Stimulated activated CD4-positive, alpha-beta T cell treated with anti-CD3 and anti-CD28 coated beads, Interleukin-4, amount 100 ng/mL, for 1 hour (primary cell): ENCODE measurements around the gene PMFBP1.

Source experiments
- DNase-seq: peaks from one replicate; pipeline ENCODE4 v3.0.0-alpha.2; 2020

The PMFBP1 gene, protein sequence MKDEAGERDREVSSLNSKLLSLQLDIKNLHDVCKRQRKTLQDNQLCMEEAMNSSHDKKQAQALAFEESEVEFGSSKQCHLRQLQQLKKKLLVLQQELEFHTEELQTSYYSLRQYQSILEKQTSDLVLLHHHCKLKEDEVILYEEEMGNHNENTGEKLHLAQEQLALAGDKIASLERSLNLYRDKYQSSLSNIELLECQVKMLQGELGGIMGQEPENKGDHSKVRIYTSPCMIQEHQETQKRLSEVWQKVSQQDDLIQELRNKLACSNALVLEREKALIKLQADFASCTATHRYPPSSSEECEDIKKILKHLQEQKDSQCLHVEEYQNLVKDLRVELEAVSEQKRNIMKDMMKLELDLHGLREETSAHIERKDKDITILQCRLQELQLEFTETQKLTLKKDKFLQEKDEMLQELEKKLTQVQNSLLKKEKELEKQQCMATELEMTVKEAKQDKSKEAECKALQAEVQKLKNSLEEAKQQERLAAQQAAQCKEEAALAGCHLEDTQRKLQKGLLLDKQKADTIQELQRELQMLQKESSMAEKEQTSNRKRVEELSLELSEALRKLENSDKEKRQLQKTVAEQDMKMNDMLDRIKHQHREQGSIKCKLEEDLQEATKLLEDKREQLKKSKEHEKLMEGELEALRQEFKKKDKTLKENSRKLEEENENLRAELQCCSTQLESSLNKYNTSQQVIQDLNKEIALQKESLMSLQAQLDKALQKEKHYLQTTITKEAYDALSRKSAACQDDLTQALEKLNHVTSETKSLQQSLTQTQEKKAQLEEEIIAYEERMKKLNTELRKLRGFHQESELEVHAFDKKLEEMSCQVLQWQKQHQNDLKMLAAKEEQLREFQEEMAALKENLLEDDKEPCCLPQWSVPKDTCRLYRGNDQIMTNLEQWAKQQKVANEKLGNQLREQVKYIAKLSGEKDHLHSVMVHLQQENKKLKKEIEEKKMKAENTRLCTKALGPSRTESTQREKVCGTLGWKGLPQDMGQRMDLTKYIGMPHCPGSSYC

DNA sequence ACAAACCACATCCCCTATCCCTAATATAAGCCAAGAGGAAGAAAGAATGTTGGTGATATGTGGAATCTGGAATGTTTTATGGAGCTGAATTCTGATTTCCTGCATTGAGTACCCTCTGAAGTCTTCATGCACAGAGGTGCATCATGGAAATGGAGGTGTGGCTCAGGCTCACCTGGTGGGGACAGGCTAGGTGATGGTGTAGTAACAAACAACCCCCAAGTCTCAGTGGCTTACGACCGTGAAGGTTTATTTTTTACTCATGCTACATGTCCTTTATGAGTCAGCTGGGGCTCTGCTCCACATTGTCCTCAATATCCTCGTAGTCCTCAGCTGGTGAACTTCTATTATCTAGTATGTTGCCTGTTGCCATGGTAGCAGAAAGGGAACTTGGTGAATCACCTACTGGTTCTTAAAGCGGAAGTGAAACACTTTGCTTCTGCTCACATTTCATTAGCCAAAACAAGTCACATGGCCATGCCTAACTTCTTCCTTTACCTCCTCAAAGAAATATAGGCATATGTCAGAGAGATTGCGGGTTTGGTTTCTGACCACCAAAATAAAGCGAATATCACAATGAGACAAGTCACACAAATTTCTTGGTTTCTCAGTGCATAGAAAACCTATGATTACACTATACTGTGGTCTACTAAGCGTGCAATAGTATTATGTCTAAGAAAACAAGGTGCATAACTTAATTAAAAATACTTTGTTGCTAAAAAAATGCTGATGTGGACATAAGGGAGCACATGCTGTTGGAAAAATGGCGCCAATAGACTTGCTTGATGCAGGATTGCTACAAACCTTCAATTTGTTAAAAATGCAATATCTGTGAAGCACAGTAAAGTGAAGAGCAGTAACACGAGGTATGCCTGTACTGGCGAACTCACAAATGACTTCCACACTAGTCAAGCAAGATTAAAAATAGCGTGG lies at the start of gene PMFBP1:
Gene PMFBP1 (minus strand): TSS at position 51 of the 930 bp plus-strand sequence. CDS start 947 bp downstream, outside the sequence.
- DNase-seq, result peak; percentile 1

DNA sequence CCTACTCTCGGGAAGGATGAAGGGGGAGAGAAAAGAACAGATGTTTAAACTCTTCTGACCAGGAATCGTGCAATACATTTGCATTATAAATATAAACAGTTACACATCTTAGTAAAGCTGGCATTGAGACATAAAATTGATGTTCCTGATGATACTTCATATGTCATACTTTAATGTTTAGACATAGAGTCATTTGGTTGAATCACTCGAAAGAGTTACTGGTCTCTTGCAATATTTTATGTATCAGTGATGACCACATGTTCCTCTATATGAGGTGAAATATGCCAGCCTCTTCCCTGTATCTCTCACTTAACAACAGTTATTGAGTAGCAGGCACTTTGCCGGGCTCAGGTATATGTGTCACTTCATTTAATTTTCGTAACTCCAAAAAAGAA lies 49.7 kb upstream of the PMFBP1 start:
- no peak for DNase-seq

DNA sequence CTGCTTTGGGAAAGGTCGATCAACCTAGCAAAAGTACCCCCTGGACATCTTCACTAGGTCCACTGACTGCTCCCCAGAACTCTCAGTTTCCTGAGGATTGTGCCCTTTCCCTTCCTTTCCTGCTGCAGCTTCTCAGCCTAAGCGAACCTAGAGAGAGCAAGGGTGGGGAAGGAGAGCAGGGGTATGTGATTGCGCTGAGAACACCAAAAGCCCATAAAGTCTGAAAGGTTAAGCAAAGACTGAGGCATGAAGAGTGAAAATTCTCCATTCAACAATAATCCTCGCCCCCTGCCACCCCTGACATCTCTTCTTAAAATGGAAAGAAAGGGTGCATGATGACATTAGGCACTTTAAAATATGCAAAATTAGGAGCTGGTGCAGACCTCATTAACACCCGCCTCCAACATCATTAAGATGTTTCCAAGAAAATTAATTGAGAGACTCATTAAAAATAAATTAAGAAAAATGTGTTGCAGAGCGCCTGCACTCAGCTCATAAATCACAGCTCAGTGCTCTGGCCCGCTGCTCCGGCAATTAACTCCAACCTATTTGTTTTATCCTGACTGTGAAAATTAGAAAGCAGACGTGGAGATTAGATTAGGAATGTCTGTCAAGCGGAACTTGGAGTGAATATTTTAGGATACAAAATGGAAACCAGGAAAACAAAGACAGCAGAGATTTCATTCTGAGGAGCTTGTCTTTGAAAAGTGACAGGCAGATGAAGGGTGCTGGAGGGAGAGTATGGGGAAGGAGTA lies 49.1 kb upstream of the PMFBP1 start:
- no peak for DNase-seq

DNA sequence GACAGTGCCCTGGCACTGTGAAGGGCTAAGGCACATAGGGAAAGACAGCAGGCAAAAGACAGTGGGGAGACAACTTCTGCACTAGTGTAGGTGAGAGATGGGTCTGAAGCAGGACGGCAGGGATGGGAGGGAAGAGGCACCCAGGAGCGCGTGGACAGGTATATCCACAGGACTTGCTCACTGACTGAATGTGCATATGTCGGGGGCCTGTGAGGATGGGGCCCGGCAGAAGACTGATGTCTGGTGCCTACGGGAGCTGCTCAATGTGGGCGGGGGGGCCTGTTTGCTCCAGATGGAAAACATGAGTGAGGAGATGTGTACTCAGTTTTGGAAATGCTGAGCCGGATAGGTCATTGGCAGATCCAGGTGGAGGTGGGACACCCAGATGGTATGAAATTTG lies 47.3 kb upstream of the PMFBP1 start:
- no peak for DNase-seq

DNA sequence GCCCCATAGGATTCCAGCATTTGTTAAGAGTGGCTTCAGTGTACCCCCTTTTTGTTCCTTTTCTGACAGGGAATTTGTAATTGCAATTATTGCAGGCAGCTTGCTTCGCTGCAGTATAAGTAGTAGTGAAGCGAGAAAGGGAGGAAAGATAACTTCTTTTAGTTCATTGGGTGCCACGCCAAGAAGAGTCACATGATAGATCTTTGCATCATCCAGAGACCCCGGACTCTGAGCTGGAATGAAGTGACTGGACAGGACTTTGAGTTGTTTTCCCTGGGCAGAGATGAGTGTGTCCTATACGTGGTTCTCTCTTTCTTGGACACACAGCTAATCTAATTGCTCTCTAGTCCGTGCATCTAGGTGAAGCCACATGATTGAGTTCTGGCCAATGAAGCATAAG lies 44.8 kb upstream of the PMFBP1 start:
- DNase-seq, result no peak

DNA sequence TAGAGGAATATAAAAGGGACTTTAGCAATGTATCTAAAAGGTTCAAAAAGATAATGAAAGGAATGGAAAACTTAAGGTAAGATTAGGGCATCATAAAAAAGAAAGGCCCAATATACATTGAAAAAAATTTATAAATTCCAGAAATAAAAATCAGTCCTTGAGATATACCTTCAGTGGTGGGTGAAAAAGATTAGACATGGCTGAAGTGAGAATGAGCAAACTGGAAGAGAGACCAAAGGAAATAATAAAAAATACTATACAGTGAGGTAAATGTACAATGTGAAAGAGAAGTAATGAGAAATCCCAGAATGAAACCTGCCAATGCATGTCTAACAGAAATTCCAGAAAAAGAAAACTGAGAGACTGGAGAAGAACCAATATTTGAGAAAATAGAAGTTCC lies 42.9 kb upstream of the PMFBP1 start:
- no peak for DNase-seq

DNA sequence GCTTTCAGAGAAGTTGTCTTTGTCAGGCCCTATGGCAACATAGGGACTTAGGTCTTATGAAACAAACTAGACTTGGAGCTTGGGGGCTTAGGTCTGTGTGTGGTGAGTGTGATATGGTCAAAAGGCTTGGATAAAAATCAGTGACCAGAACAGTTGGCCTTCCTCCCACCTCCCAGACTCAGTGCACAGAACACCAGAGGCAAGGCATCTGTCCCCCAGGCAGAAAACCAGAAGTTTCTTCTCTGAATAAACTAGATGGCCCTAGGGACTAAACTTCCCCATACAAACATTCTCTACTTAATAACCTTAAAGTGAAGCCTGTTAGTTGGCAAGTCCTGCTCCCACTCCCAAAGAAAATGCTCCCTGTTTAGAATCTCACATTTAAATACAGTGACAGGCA lies 39.2 kb upstream of the PMFBP1 start:
- no peak for DNase-seq

DNA sequence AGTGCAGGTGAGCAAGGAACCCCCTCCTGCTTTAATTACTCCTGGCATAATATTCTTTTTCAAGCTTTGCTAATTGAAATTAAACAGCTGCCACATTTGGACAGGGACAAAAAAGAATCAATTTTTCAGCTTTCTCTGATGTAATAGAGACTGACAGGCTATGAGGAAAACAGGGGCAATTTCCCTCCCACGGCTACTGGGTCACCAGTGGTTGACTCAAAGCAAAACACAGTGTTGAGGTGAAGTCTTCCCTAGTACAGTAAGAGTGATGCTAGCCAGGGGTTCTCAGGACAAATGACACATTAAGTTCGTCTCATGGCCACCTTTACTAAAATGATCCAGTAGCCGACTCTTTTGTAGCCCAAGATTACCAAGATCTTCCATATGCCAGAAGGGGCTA lies 38.6 kb upstream of the PMFBP1 start:
- no peak for DNase-seq

DNA sequence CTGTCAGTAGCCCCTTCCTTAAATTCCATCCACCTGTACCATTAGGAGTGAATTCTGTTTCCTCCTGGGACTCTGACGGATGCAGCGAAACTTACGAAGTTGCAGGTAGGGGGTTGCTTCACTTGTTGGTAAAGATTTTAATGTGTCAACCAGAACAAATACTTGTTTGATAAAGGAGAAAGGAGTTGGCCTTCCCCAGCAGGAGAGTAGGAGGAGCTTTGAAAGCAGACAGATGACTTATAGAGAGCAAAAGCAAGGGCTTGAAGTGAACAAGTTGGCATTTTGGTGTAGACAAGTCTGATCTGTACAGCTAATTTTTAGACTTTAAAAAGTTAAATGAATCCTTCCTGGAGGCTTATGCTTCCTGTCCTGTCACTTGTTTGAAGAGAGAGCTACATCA lies 38.1 kb upstream of the PMFBP1 start:
- DNase-seq, result no peak

DNA sequence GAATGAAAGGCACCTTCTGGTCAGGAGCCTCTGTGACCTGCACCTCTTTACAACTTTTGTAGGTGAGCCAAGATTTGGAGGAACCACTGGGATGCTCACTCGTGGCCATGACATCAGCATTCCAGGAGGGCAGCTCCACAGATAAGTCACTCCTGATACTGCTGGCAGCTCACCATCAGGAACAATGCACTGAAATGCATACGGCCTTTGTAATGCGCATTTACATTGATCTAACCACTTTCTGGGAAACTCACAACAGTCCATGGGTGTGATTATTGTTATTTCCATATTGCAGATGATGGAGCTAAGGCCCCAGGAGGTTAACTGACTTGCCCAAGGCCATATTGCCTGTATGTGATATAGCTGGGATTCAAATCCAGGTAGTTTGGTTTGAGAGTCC lies 34.3 kb upstream of the PMFBP1 start:
- no peak for DNase-seq

DNA sequence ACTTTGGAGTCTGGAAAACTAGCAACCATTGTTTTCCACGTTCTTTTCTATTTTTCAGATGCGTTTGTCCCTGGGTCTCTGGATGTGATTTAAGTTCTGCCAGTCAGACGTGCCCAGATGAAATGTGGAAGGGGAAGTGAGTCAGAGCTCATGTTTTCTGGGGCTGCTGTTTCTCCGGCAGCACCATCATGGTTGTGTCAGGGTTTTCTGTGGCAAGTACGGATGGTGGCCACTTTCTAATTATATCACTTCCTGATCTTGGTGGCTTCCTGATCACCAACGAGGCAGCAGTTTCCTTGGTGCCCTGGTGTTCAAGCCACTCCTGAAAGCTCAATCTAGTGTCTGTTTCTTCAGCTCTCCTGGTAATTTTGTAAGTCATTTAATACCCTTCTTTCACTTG lies 31.4 kb upstream of the PMFBP1 start:
- no peak for DNase-seq

DNA sequence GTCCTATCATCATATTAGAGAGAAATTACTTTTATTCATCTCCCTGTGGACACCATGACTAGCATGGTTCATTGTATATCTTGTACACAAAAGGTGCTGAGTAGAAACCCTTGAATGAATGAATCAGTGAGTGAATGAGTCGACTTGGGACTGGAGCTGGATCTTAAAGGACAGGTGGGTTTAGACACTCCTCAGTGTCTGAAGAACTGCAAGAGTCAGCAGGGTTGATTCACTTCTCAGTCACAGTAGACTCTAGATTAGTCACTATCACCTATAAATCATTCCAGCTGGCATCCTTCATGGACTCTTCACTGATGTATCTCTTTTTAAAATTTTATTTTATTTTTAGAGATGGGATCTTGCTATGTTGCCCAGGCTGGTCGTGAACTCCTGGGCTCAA lies 30.1 kb upstream of the PMFBP1 start:
- DNase-seq, result no peak

DNA sequence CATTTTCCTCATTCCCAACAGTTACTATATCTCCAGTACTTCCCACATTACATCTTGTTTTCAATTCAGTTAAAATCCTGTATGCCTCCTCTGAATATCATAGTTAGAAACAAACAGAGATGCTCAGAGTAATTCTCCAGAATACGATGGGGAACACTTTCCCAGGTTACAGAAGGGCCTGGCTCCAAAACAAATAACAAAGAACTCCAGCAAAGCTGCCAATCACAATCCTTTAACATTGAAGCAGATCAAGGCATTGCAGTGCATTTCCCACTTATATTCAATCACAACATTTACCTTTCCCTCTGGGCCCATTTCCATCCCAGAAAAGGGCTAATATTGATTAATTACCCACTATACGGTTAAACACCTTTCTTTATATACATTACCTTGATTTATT lies 29.4 kb upstream of the PMFBP1 start:
- DNase-seq, result no peak

DNA sequence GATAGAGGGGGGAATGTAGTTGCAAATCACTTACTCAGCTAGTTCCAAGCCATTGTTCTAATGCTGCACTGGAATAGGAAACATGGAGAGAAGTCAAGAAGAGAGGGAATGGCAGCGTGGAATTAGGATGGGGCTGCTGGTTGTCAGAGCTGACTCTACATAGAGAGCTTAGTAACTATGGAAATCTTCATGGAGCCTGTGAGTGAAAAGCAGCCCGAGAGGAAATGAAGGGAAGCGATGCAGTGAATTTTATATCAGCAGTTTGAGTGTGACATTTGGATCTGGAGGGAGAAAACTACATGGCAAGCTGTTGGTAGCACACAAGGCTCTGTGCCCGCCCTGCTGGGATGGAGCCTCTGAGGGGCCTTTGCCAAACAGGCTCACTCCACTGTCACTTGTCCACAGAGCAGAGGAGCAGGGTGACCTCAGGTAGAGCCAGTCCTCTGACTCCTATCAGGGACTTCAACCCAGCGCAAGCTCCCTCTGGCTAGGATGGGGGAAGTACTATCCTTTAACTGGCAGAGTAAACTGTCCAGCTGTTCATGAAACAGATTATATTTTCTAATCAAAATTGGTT lies 27.9 kb upstream of the PMFBP1 start:
- no peak for DNase-seq

DNA sequence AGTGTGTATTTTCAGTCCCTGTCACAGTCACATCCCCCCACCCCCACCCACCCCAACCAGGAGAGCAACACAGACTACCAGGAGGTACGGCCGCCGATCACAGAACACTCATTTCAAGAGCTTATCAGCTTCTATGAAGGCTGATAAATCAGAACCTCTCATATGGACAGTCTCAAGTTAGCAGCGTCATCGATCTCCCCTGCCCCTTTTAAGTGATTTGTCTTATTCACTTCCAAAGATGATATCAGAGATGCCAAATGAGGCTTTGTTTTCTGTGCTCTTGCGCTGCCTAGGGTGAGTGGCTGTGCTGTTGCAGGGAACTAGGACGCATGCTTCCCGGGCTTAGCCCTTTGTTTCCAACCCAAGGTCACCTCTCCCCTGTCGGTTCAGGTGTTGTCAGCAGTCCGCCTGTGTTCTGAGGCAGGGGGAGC lies 26.8 kb upstream of the PMFBP1 start:
- no peak for DNase-seq

DNA sequence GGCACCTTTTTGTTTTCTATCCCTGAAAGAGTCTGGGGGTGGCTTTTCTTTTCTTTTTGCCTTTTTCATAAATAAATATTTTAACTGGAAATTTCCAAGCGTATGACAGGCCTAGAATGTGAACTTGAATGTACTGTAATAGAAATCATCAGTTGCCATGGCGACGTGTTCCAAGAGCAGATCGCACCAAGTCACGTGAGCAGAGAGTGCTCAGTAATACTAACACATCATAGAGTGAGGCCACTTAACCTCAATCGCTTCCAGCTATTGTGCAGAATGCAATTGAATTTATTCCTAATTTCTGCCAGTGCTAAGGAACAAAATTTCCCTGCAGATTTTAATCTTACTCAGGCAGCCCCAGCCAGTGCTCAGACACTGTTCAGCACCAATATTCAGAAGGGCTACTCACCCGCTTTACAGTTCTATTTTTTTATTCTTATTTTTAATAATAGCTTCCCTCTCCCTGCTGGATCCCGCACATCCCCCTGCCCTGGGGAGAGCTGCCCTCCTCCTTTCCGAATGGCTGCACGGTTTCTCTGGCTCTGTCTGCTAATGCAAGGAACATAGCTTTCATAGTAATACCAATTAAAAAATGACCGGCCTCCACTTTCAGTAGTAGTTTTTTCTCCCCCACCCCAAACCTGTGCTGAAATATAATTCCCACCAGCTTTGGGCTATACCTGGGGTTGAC lies 26.2 kb upstream of the PMFBP1 start:
- no peak for DNase-seq

DNA sequence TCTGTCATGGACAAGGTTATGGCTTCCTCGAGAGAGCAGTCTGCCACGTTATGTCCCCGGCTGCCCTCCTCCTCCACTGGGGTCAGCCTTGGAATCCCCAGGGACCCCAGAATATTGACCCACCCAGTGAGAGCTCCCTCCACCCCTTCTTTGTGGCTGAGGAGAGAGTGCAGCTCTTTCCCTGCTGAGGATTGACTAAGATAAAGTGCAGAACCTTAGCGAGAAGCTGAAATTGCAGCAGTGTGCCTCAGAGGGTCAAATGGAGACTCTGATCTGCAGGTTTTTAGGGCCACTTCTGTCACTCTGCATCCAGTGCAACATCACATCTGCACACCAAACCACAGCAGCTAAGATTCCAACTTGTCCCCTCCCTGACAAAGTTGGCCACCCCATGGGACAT lies 25.6 kb upstream of the PMFBP1 start:
- DNase-seq, result no peak

DNA sequence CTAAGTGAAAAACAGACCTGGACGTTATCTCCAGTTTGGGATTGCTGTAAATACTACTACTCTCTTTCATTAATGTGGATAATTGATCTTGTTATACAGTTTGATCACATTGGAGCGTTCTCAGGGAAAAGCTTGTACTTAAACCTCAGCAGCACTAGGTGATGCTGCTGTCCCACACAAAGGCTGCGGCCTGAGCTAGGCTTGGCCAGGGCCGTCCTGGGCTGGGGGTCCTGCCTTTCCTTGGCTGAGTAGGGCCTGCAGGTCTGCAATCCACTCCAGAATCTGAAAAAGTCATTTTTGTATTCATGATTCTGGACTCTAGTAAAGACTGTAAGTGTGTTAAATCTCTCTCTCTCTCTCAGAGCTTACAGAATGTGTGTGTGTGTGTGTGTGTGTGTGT lies 23.7 kb upstream of the PMFBP1 start:
- DNase-seq, result no peak

DNA sequence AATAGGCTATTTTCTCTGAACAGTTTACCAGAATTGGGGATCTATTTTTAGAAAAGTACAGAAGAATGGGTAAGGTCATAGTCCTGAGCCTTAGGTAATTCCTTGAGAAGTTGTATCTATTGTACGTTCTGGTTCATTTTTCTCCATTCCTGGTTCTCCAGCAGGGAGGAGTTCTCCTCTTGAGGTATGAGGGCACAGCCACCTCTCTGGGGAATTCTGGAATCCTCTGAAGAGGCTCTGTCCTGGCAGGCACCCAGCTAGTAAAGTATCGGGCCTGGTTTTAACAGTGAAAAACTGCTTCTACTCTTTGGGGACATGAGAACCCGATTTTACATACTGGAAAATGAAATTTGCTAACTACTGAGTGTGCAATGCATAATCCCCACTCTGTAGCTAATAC lies 19.6 kb upstream of the PMFBP1 start:
- no peak for DNase-seq

DNA sequence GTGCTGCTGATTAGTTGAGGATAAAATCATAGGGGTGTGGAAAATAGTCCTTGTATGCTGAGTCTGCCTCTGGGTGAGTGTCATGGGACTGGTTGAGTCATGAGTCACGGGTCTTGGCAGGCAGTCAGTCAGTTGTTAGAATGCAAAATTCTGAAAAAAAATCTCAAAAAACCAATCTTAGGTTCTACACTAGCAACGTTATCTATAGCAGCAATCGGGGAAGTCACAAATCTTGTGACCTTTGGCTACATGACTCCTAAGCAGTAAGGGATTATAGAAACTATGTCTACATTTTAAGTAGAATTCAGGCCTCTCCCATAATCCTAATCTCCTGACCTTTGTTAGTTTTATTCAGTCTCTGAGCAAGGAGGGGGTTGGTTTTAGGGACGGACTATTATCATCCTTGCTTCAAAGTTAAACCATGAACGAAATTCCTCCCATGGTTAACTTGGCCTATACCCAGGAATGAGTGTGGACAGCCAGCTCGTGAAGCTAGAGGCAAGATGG lies 18.0 kb upstream of the PMFBP1 start:
- no peak for DNase-seq

DNA sequence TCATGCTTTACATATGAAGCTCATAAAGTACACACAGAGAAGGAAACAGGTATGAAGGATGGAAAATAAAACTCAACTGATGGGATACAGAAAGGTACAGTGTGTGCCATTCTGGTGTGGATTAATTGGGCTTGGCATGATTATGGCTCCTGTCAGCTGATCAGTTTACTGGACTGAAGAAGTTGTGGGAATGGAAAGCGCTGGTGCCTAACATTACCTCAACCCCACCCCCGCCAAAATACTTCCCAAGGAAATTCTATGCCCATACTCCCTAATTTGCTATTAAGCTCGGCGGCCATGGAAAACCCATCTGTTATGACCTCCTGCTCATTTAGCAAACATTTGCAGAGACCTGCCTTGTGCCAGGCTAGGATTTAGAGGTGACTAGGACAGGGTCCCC lies 16.6 kb upstream of the PMFBP1 start:
- DNase-seq, result no peak
